Placental epithelial cell (primary cell): ENCODE data around the gene SPDL1. TPM values are rescaled to one million over a fixed set of nuclear protein-coding genes. Genes with fewer than 3 reads are reported as not detected.

ENCODE experiments used
- small RNA-seq: library from RNA; depleted of rRNA; stranded (forward); fragments of <200 nt; gene quantifications from one replicate; pipeline ENCODE3, GENCODE V24; 2012
- total RNA-seq: library from RNA; depleted of rRNA; stranded (reverse); fragments of >200 nt; gene quantifications from 2 replicates; pipeline ENCODE4 v1.2.3, GENCODE V29; 2012

The SPDL1 gene, protein sequence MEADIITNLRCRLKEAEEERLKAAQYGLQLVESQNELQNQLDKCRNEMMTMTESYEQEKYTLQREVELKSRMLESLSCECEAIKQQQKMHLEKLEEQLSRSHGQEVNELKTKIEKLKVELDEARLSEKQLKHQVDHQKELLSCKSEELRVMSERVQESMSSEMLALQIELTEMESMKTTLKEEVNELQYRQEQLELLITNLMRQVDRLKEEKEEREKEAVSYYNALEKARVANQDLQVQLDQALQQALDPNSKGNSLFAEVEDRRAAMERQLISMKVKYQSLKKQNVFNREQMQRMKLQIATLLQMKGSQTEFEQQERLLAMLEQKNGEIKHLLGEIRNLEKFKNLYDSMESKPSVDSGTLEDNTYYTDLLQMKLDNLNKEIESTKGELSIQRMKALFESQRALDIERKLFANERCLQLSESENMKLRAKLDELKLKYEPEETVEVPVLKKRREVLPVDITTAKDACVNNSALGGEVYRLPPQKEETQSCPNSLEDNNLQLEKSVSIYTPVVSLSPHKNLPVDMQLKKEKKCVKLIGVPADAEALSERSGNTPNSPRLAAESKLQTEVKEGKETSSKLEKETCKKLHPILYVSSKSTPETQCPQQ
- total RNA-seq = 6.3 and 14.1 TPM in 2 replicates

DNA sequence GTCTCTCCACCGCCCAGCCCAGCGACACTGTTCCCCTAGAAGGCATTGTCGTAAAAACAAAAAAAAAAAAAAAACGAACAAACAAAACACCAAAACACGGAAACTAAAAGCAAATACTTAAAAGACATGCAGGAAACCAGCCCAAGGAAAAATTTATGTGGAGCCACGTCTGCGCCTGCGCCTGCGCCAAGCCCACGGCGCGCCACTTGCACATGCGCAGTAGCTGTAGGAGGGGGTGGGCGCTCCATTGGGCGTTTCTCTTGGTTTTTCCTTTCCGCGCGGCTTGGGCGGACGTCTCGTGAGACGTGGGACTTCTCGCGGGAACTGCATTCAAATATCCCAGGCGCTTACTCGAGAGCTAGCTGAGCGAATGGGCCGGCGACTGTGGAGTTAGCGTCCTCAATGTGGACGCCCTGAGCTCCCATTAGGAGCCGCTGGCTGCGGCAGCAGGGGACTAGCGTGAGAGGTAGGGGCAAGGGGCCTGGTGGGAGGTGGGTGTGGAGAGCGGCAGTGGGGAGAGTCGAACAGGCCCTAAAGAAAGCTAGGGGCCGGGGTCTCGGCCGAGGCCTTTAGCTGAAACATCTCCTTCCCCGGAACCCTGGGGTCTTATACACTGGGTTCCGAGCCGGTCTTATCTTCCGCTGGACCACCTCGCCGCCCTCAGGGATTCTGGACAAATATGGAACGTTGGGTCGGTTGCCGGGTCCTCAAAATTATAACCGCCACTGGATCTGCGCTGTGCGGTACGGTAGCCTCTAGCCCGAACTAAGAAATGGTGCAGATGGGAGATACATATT is at the start of gene SPDL1:
Gene SPDL1 (plus strand): TSS at position 350 of the 797 bp plus-strand sequence. CDS start 4,644 bp downstream, outside the sequence.

DNA sequence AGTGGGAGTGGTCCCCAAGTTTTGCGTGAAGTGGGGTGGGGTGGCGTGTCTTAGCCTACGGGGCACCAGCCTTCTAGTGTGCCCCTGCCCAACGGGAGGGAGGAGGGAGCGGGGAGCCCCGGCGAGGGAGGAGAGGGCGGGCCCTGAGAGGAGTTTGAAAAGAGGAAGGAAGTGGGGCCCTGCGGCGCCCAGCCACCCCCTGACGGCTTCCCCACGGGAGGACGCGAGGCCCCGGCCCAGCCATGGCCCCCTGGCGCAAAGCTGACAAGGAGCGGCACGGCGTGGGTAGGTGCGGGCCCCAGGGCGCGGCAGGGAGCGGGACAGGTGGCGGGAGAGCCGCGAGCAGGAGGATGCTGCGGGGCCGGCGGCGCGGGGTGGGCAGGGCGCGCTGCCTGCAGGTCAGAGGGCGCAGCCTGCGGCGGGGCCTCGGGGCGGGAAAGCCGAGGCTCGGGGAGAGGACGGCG is 53.5 kb downstream of the SPDL1 start, which contains the start of gene DOCK2:
Gene DOCK2 (plus strand): TSS at position 191 of the 464 bp plus-strand sequence. CDS start 52 bp downstream, at position 243.

Small RNA genes lying within 50 kb of the gene (small RNA-seq; reads per million reads assigned to genes)
- gene RNU6-477P = not detected

Other genes with a start within 250 kb of the SPDL1 start
- gene DOCK2, start 53.5 kb downstream of the SPDL1 start, total RNA-seq = 1.2 TPM in 1 of 2 replicates, not detected in the other